HEK293 (cell line): Measurements from ENCODE around the gene MED13L.
A peak's percentile ranks its signal among the peaks of the same experiment; 100 is the strongest.

Experiments used
- CTCF ChIA-PET: fragments of 350-600 bp; formaldehyde crosslinking; extraction: SDS; loops from one replicate; lab custom pipeline; 2021; ENCODE audit warnings: antibody characterized with exemption; lab: Yijun Ruan, JAX
- POLR2A ChIA-PET: fragments of 300-600 bp; formaldehyde crosslinking; extraction: SDS; loops from one replicate; lab custom pipeline; 2020; ENCODE audit warnings: antibody characterized with exemption, inconsistent platforms; lab: Yijun Ruan, JAX
- H3K27ac ChIP-seq: fragments of 200-500 bp; sonication (Bioruptor generic); 2 replicates; pipeline ENCODE4 v1.5.1; 2014; ENCODE audit warnings: low read depth, low read length, control low read depth, inconsistent platforms; ENCODE audit errors: extremely low read depth
- H3K36me3 ChIP-seq, 2 experiments: fragments of 200-500 bp in 1 of 2; sonication (Bioruptor generic) in 1 of 2; 1 replicate in 1 of 2; 2 replicates in 1 of 2; pipeline ENCODE4 v1.5.1; 2014 to 2017; ENCODE audit warnings: inconsistent platforms in 2 of 2, low read length in 2 of 2; ENCODE audit not compliant: control insufficient read depth in 2 of 2, insufficient read depth in 1 of 2
- H3K4me1 ChIP-seq: fragments of 200-500 bp; sonication (Bioruptor generic); 2 replicates; pipeline ENCODE4 v1.5.1; 2014; ENCODE audit warnings: mild to moderate bottlenecking, low read length, inconsistent platforms; ENCODE audit not compliant: control insufficient read depth, insufficient read depth
- H3K4me3 ChIP-seq: 2 replicates; pipeline ENCODE4 v1.5.1; 2011; ENCODE audit warnings: low read depth, mild to moderate bottlenecking, control low read depth, low read length, moderate library complexity
- H3K9me3 ChIP-seq: fragments of 200-500 bp; sonication (Bioruptor generic); 2 replicates; pipeline ENCODE4 v1.5.1; 2014; ENCODE audit warnings: low read depth, low read length, inconsistent platforms; ENCODE audit not compliant: control insufficient read depth, insufficient read depth
- IKZF3 ChIP-seq: fragments of 450-650 bp; IDR thresholded peaks from 2 replicates; pipeline ENCODE4 v1.5.0; 2018; ENCODE audit warnings: missing biosample characterization, mild to moderate bottlenecking, missing genetic modification characterization, moderate library complexity
- KLF8 ChIP-seq: fragments of 450-650 bp; formaldehyde crosslinking; IDR thresholded peaks from 2 replicates; pipeline ENCODE4 v1.5.1; 2016; ENCODE audit warnings: missing biosample characterization, missing genetic modification characterization
- SP2 ChIP-seq: fragments of 450-650 bp; formaldehyde crosslinking; IDR thresholded peaks from 2 replicates; pipeline ENCODE4 v1.5.1; 2016; ENCODE audit warnings: missing biosample characterization, missing genetic modification characterization
- SP3 ChIP-seq: fragments of 450-650 bp; formaldehyde crosslinking; IDR thresholded peaks from 2 replicates; pipeline ENCODE4 v1.5.1; 2016; ENCODE audit warnings: missing biosample characterization, missing genetic modification characterization
- ZBTB10 ChIP-seq: fragments of 450-650 bp; formaldehyde crosslinking; IDR thresholded peaks from 2 replicates; pipeline ENCODE4 v1.5.1; 2016; ENCODE audit warnings: missing biosample characterization, missing genetic modification characterization
- ZBTB17 ChIP-seq: fragments of 450-650 bp; formaldehyde crosslinking; IDR thresholded peaks from 2 replicates; pipeline ENCODE4 v1.5.1; 2016; ENCODE audit warnings: missing biosample characterization, missing genetic modification characterization
- ZBTB20 ChIP-seq: fragments of 450-650 bp; formaldehyde crosslinking; IDR thresholded peaks from 2 replicates; pipeline ENCODE4 v1.5.1; 2016; ENCODE audit warnings: missing biosample characterization, missing genetic modification characterization
- ZEB2 ChIP-seq: fragments of 450-650 bp; formaldehyde crosslinking; IDR thresholded peaks from 2 replicates; pipeline ENCODE4 v1.5.1; 2016; ENCODE audit warnings: missing biosample characterization, missing genetic modification characterization
- ZFHX2 ChIP-seq: fragments of 450-650 bp; formaldehyde crosslinking; conservative IDR thresholded peaks from 2 replicates; pipeline ENCODE4 v1.5.1; 2016; ENCODE audit warnings: missing biosample characterization, missing genetic modification characterization
- ZNF114 ChIP-seq: fragments of 450-650 bp; formaldehyde crosslinking; IDR thresholded peaks from 2 replicates; pipeline ENCODE4 v1.5.0; 2017; ENCODE audit warnings: missing biosample characterization, missing genetic modification characterization
- ZNF155 ChIP-seq: fragments of 450-650 bp; formaldehyde crosslinking; IDR thresholded peaks from 2 replicates; pipeline ENCODE4 v1.5.1; 2016; ENCODE audit warnings: missing biosample characterization, missing genetic modification characterization
- ZNF16 ChIP-seq: fragments of 450-650 bp; formaldehyde crosslinking; IDR thresholded peaks from 2 replicates; pipeline ENCODE4 v1.5.1; 2016; ENCODE audit warnings: low read depth, missing biosample characterization, missing genetic modification characterization
- ZNF19 ChIP-seq: fragments of 450-650 bp; formaldehyde crosslinking; IDR thresholded peaks from 2 replicates; pipeline ENCODE4; 2016; ENCODE audit warnings: missing biosample characterization, missing genetic modification characterization, low read depth
- ZNF335 ChIP-seq: fragments of 450-650 bp; formaldehyde crosslinking; conservative IDR thresholded peaks from 2 replicates; pipeline ENCODE4 v1.5.1; 2016; ENCODE audit warnings: missing biosample characterization, missing genetic modification characterization
- ZNF341 ChIP-seq: fragments of 450-650 bp; formaldehyde crosslinking; IDR thresholded peaks from 2 replicates; pipeline ENCODE4; 2016; ENCODE audit warnings: low read depth, missing biosample characterization, missing genetic modification characterization
- ZNF398 ChIP-seq: fragments of 450-650 bp; formaldehyde crosslinking; IDR thresholded peaks from 2 replicates; pipeline ENCODE4 v1.5.1; 2017; ENCODE audit warnings: missing biosample characterization, missing genetic modification characterization
- ZNF416 ChIP-seq: fragments of 450-650 bp; formaldehyde crosslinking; IDR thresholded peaks from 2 replicates; pipeline ENCODE4 v1.5.1; 2016; ENCODE audit warnings: missing biosample characterization, missing genetic modification characterization
- ZNF521 ChIP-seq: fragments of 450-650 bp; formaldehyde crosslinking; IDR thresholded peaks from 2 replicates; pipeline ENCODE4 v1.5.1; 2017; ENCODE audit warnings: missing biosample characterization, mild to moderate bottlenecking, missing genetic modification characterization
- ZNF561 ChIP-seq: fragments of 450-650 bp; IDR thresholded peaks from 2 replicates; pipeline ENCODE4 v1.5.1; 2018; ENCODE audit warnings: missing biosample characterization, missing genetic modification characterization, borderline replicate concordance
- ZNF626 ChIP-seq: fragments of 450-650 bp; sonication (Bioruptor Pico); formaldehyde crosslinking; IDR thresholded peaks from 2 replicates; pipeline ENCODE4 v1.5.1; 2018; ENCODE audit warnings: missing biosample characterization, missing genetic modification characterization, inconsistent platforms
- ZNF747 ChIP-seq: fragments of 450-650 bp; formaldehyde crosslinking; IDR thresholded peaks from 2 replicates; pipeline ENCODE4 v1.5.1; 2016; ENCODE audit warnings: missing biosample characterization, missing genetic modification characterization
- TF ChIP-seq, protein P1 (sequence below): fragments of 450-650 bp; formaldehyde crosslinking; IDR thresholded peaks from 2 replicates; pipeline ENCODE4 v1.5.1; 2016; ENCODE audit warnings: missing biosample characterization, missing genetic modification characterization, low read depth
- TF ChIP-seq, protein P2 (sequence below): fragments of 450-650 bp; formaldehyde crosslinking; IDR thresholded peaks from 2 replicates; pipeline ENCODE4 v1.5.1; 2016; ENCODE audit warnings: missing biosample characterization, missing genetic modification characterization
- TF ChIP-seq, protein P3 (sequence below): fragments of 450-650 bp; formaldehyde crosslinking; IDR thresholded peaks from 2 replicates; pipeline ENCODE4 v1.5.1; 2016; ENCODE audit warnings: missing biosample characterization, missing genetic modification characterization

MED13L gene

DNA sequence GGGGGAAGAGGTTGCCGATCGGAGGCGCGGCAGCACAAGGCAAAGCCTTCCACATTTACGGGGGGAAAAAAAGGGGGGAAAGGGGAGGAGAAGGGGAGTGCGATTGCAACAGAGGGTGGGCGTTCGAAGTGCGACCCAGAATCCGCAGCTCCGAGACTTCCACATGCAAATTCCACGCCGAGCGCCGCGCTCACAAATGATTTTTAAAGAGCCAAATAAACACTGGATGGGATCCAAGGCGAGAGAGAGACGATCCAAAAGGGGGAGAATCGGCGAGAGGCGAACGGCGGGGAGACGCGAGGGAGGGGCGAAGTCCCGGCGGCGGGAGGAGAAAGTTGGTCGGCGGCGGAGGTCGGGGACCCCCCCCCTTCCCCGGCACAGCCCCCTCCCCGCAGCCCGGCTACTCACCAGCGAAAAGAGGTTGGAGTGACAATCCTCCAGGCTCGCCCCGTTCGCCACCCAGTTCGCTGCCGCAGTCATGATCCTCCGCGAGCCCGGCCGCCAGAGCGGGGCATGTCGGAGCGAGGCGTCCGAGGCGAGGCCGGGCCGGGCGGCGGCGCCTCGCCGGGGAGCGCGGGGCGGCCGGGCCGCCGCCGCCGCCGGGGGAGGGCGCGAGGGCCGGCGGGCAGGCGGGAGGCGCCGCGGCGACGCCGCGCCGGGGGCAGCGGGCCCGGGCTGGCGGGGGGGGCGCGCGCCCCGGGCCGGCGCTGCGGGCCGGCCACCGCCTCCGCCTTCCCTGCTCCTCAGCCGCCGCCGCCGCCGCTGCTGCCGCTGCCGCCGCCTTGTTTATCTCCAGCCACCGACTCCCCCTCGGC, 634 bp downstream of the MED13L start:
- ChIA-PET POLR2A (interaction anchor here (0.6 to 1.5 kb wide), 8 partner anchors 11 to 355 kb away, joined by 3 to 5 read pairs (median 4); no protein-coding TSS in a partner anchor), CTCF (interaction anchor here (0.6 to 1.7 kb wide), 9 partner anchors 29 to 883 kb away, joined by 3 to 5 read pairs (median 3); no protein-coding TSS in a partner anchor)
- peak overlapping the region; percentile 65 for H3K4me3 ChIP-seq
- H3K9me3 ChIP-seq, result no peaks in the 10 kb centered on the region
- H3K4me1 ChIP-seq, result peaks cover 10% of the 10 kb centered on the region; the same call in 1 of the 2 replicates
- H3K27ac ChIP-seq, result peak overlapping the region; percentile 95
- no peaks in the 10 kb centered on the region for H3K36me3 ChIP-seq
- TF ChIP-seq ZNF626, result no peak
- TF ChIP-seq, protein P1, sequence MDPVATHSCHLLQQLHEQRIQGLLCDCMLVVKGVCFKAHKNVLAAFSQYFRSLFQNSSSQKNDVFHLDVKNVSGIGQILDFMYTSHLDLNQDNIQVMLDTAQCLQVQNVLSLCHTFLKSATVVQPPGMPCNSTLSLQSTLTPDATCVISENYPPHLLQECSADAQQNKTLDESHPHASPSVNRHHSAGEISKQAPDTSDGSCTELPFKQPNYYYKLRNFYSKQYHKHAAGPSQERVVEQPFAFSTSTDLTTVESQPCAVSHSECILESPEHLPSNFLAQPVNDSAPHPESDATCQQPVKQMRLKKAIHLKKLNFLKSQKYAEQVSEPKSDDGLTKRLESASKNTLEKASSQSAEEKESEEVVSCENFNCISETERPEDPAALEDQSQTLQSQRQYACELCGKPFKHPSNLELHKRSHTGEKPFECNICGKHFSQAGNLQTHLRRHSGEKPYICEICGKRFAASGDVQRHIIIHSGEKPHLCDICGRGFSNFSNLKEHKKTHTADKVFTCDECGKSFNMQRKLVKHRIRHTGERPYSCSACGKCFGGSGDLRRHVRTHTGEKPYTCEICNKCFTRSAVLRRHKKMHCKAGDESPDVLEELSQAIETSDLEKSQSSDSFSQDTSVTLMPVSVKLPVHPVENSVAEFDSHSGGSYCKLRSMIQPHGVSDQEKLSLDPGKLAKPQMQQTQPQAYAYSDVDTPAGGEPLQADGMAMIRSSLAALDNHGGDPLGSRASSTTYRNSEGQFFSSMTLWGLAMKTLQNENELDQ (tag by site-specific recombination), result no peak
- no peak for TF ChIP-seq ZNF521 (tag by site-specific recombination)
- no peak for TF ChIP-seq ZNF747
- no peak for TF ChIP-seq ZNF416 (tag by site-specific recombination)
- TF ChIP-seq, protein P2, sequence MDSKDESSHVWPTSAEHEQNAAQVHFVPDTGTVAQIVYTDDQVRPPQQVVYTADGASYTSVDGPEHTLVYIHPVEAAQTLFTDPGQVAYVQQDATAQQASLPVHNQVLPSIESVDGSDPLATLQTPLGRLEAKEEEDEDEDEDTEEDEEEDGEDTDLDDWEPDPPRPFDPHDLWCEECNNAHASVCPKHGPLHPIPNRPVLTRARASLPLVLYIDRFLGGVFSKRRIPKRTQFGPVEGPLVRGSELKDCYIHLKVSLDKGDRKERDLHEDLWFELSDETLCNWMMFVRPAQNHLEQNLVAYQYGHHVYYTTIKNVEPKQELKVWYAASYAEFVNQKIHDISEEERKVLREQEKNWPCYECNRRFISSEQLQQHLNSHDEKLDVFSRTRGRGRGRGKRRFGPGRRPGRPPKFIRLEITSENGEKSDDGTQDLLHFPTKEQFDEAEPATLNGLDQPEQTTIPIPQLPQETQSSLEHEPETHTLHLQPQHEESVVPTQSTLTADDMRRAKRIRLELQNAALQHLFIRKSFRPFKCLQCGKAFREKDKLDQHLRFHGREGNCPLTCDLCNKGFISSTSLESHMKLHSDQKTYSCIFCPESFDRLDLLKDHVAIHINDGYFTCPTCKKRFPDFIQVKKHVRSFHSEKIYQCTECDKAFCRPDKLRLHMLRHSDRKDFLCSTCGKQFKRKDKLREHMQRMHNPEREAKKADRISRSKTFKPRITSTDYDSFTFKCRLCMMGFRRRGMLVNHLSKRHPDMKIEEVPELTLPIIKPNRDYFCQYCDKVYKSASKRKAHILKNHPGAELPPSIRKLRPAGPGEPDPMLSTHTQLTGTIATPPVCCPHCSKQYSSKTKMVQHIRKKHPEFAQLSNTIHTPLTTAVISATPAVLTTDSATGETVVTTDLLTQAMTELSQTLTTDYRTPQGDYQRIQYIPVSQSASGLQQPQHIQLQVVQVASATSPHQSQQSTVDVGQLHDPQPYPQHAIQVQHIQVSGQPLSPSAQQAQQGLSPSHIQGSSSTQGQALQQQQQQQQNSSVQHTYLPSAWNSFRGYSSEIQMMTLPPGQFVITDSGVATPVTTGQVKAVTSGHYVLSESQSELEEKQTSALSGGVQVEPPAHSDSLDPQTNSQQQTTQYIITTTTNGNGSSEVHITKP (tag by site-specific recombination), result peak; percentile 57; the same call in 1 of the 2 replicates
- TF ChIP-seq KLF8 (tag by site-specific recombination), result peak; percentile 43; the same call in 1 of the 2 replicates
- TF ChIP-seq ZEB2 (tag by site-specific recombination), result peak; percentile 84
- 0 out of 2 replicates have a peak, but pooled peaks have one; percentile 35 for TF ChIP-seq ZFHX2
- TF ChIP-seq ZNF16 (tag by site-specific recombination), result no peak
- TF ChIP-seq SP3 (tag by site-specific recombination), result peak; percentile 68
- 0 out of 2 replicates have a peak, but pooled peaks have one; percentile 50 for TF ChIP-seq ZNF561 (tag by site-specific recombination)
- peak; percentile 26; the same call in 1 of the 2 replicates for TF ChIP-seq SP2
- peak; percentile 82 for TF ChIP-seq ZNF335 (tag by site-specific recombination)
- TF ChIP-seq ZBTB10, result 0 out of 2 replicates have a peak, but pooled peaks have one; percentile 62
- TF ChIP-seq ZNF155 (tag by site-specific recombination), result no peak
- TF ChIP-seq IKZF3 (tag by site-specific recombination), result peak; percentile 77; the same call in 1 of the 2 replicates
- peak; percentile 100 for TF ChIP-seq ZNF341 (tag by site-specific recombination)
- peak; percentile 87 for TF ChIP-seq ZBTB17 (tag by site-specific recombination)
- no peak for TF ChIP-seq ZNF114 (tag by site-specific recombination)
- TF ChIP-seq ZNF19 (tag by site-specific recombination), result no peak
- peak; percentile 93 for TF ChIP-seq ZNF398 (tag by site-specific recombination)
- TF ChIP-seq ZBTB20 (tag by site-specific recombination), result peak; percentile 34; the same call in 1 of the 2 replicates
- TF ChIP-seq, protein P3, sequence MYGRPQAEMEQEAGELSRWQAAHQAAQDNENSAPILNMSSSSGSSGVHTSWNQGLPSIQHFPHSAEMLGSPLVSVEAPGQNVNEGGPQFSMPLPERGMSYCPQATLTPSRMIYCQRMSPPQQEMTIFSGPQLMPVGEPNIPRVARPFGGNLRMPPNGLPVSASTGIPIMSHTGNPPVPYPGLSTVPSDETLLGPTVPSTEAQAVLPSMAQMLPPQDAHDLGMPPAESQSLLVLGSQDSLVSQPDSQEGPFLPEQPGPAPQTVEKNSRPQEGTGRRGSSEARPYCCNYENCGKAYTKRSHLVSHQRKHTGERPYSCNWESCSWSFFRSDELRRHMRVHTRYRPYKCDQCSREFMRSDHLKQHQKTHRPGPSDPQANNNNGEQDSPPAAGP, result 0 out of 2 replicates have a peak, but pooled peaks have one; percentile 28
